Activated naive CD4-positive, alpha-beta T cell treated with anti-CD3 and anti-CD28 coated beads for 36 hours (primary cell): Measurements from ENCODE around the gene OR52B6. TPM values are rescaled to one million over a fixed set of nuclear protein-coding genes. Genes with fewer than 3 reads are reported as not detected.
"Not testable (repeated sequence)": the region's sequence is repeated elsewhere in the genome, so short reads cannot be mapped to it uniquely, and the experiment has no call there.

Source experiments
- CTCF ChIA-PET: fragments of 350-600 bp; sonication (Branson Sonifier 250); formaldehyde crosslinking; loops from one replicate; lab custom pipeline; 2021; ENCODE audit warnings: antibody characterized with exemption; lab: Charles Lee
- DNase-seq: peaks from one replicate; pipeline ENCODE4 v3.0.0-alpha.2; 2020
- H3K27ac Mint-ChIP-seq: one replicate; pipeline ENCODE4 v1.8.0; 2021; ENCODE audit warnings: mild to moderate bottlenecking, mixed read lengths
- H3K27me3 Mint-ChIP-seq: one replicate; pipeline ENCODE4 v1.8.0; 2021; ENCODE audit warnings: low read depth, mixed read lengths
- H3K36me3 Mint-ChIP-seq: one replicate; pipeline ENCODE4 v1.8.0; 2021; ENCODE audit warnings: low read depth, mixed read lengths
- H3K4me1 Mint-ChIP-seq: one replicate; pipeline ENCODE4 v1.8.0; 2021; ENCODE audit warnings: low read depth, mixed read lengths
- H3K4me3 Mint-ChIP-seq: one replicate; pipeline ENCODE4 v1.8.0; 2021; ENCODE audit warnings: mild to moderate bottlenecking, moderate library complexity, mixed read lengths
- H3K9me3 Mint-ChIP-seq: one replicate; pipeline ENCODE4 v1.8.0; 2021; ENCODE audit warnings: mixed read lengths
- intact Hi-C: fragments of 100-400 bp; cut with micrococcal nuclease; formaldehyde crosslinking; loops from one replicate; pipeline ENCODE4 v1.15.1; 2023
- total RNA-seq, 2 experiments: library from RNA; stranded (reverse); gene quantifications; one replicate each; pipeline ENCODE4 v1.2.3, GENCODE V29; 2021

The OR52B6 gene
- total RNA-seq, 2 experiments from 2014 or later, result not detected

- H3K4me1 Mint-ChIP-seq, result peaks cover 5% of the 10 kb centered on the region
- H3K27ac Mint-ChIP-seq, result no peak overlapping the region
- no peak overlapping the region for H3K4me3 Mint-ChIP-seq
- H3K36me3 Mint-ChIP-seq, result no peaks in the 10 kb centered on the region
- H3K9me3 Mint-ChIP-seq, result peaks cover 2% of the 10 kb centered on the region
- intact Hi-C loops, result no loop called here
- peaks cover 6% of the 10 kb centered on the region for H3K27me3 Mint-ChIP-seq
- CTCF ChIA-PET, result no interaction called here
- DNase-seq, result no peak
Measured at GRCh38 chr11:5564259-5565019, 16.2 kb upstream of the OR52B6 start.

GRCh38 chr11:5574654-5575053, 6.0 kb upstream of the OR52B6 start:
- Mint-ChIP-seq H3K9me3 (no peaks in the 10 kb centered on the region), H3K4me3 (no peak overlapping the region), H3K4me1 (no peaks in the 10 kb centered on the region), H3K36me3 (no peaks in the 10 kb centered on the region), H3K27ac (no peak overlapping the region), H3K27me3 (no peaks in the 10 kb centered on the region)
- CTCF ChIA-PET, result no interaction called here
- DNase-seq, result no peak
- intact Hi-C loops, result no loop called here

- Mint-ChIP-seq H3K27ac (no peak overlapping the region), H3K27me3 (no peaks in the 10 kb centered on the region), H3K36me3 (no peaks in the 10 kb centered on the region), H3K9me3 (no peaks in the 10 kb centered on the region), H3K4me3 (no peak overlapping the region), H3K4me1 (no peaks in the 10 kb centered on the region)
- no peak for DNase-seq
- CTCF ChIA-PET, result no interaction called here
- intact Hi-C loops, result no loop called here
Measured at GRCh38 chr11:5575152-5575551, 5.5 kb upstream of the OR52B6 start.

- CTCF ChIA-PET, result no interaction called here
- DNase-seq, result no peak
- Mint-ChIP-seq H3K9me3 (no peaks in the 10 kb centered on the region), H3K27ac (no peak overlapping the region), H3K4me3 (no peak overlapping the region), H3K36me3 (no peaks in the 10 kb centered on the region), H3K27me3 (no peaks in the 10 kb centered on the region), H3K4me1 (no peaks in the 10 kb centered on the region)
- intact Hi-C loops, result no loop called here
Measured at GRCh38 chr11:5577101-5577500, 3.6 kb upstream of the OR52B6 start.

GRCh38 chr11:5581014-5581413, 337 bp downstream of the OR52B6 start:
- Mint-ChIP-seq H3K27me3 (no peaks in the 10 kb centered on the region), H3K36me3 (no peaks in the 10 kb centered on the region), H3K4me1 (no peaks in the 10 kb centered on the region), H3K27ac (no peak overlapping the region), H3K9me3 (no peaks in the 10 kb centered on the region), H3K4me3 (no peak overlapping the region)
- DNase-seq, result no peak
- CTCF ChIA-PET, result no interaction called here
- intact Hi-C loops, result no loop called here

GRCh38 chr11:5584458-5584857, 3.8 kb downstream of the OR52B6 start:
- H3K4me1 Mint-ChIP-seq, H3K9me3 Mint-ChIP-seq, CTCF ChIA-PET, H3K4me3 Mint-ChIP-seq, H3K27ac Mint-ChIP-seq, intact Hi-C loops, H3K36me3 Mint-ChIP-seq, H3K27me3 Mint-ChIP-seq, DNase-seq: not testable (repeated sequence)

GRCh38 chr11:5589906-5590305, 9.2 kb downstream of the OR52B6 start:
- H3K4me3 Mint-ChIP-seq, H3K27me3 Mint-ChIP-seq, H3K36me3 Mint-ChIP-seq, H3K9me3 Mint-ChIP-seq, H3K4me1 Mint-ChIP-seq, H3K27ac Mint-ChIP-seq, intact Hi-C loops, DNase-seq: not testable (repeated sequence)
- CTCF ChIA-PET, result interaction anchor here (1.4 kb wide), 1 partner anchor 10 kb away, joined by 5 read pairs; no protein-coding TSS in a partner anchor

GRCh38 chr11:5591613-5592012, 10.9 kb downstream of the OR52B6 start:
- CTCF ChIA-PET, result no interaction called here
- H3K4me3 Mint-ChIP-seq, result no peak overlapping the region
- intact Hi-C loops, result no loop called here
- no peak overlapping the region for H3K27ac Mint-ChIP-seq
- no peaks in the 10 kb centered on the region for H3K36me3 Mint-ChIP-seq
- H3K9me3 Mint-ChIP-seq, result no peaks in the 10 kb centered on the region
- no peak for DNase-seq
- H3K27me3 Mint-ChIP-seq, result no peaks in the 10 kb centered on the region
- peaks cover 2% of the 10 kb centered on the region for H3K4me1 Mint-ChIP-seq

- no peak overlapping the region for H3K4me3 Mint-ChIP-seq
- H3K36me3 Mint-ChIP-seq, result no peaks in the 10 kb centered on the region
- H3K27ac Mint-ChIP-seq, result no peak overlapping the region
- CTCF ChIA-PET, result no interaction called here
- DNase-seq, result no peak
- H3K4me1 Mint-ChIP-seq, result peaks cover 6% of the 10 kb centered on the region
- no peaks in the 10 kb centered on the region for H3K27me3 Mint-ChIP-seq
- no peaks in the 10 kb centered on the region for H3K9me3 Mint-ChIP-seq
- intact Hi-C loops, result no loop called here
Measured at GRCh38 chr11:5592615-5593014, 11.9 kb downstream of the OR52B6 start.

- Mint-ChIP-seq H3K36me3 (no peaks in the 10 kb centered on the region), H3K9me3 (no peaks in the 10 kb centered on the region), H3K4me3 (no peak overlapping the region), H3K27me3 (no peaks in the 10 kb centered on the region), H3K4me1 (peaks cover 6% of the 10 kb centered on the region), H3K27ac (no peak overlapping the region)
- CTCF ChIA-PET, result no interaction called here
- intact Hi-C loops, result no loop called here
- no peak for DNase-seq
Measured at GRCh38 chr11:5593146-5593545, 12.5 kb downstream of the OR52B6 start.

GRCh38 chr11:5596607-5597201, 16.0 kb downstream of the OR52B6 start, which contains the start of gene TRIM6:
TSS of gene TRIM6 (plus strand) at chr11:5596637. CDS start at chr11:5596898, 261 bp downstream.
- DNase-seq, result peak; percentile 49
- H3K4me3 Mint-ChIP-seq, result peak within 1 kb of the TSS; percentile 79
- CTCF ChIA-PET, result interaction anchor here (1.0 kb wide), 1 partner anchor 17 kb away, joined by 3 read pairs; no protein-coding TSS in a partner anchor
- intact Hi-C loops, result no loop called here
- H3K27ac Mint-ChIP-seq, result no peak within 1 kb of the TSS
- H3K27me3 Mint-ChIP-seq, result no peaks in the 10 kb centered on the region
- no peaks in the 10 kb centered on the region for H3K36me3 Mint-ChIP-seq
- H3K4me1 Mint-ChIP-seq, result peaks cover 6% of the 10 kb centered on the region
- no peaks in the 10 kb centered on the region for H3K9me3 Mint-ChIP-seq

- H3K36me3 Mint-ChIP-seq, result no peaks in the 10 kb centered on the region
- no peak for DNase-seq
- intact Hi-C loops, result no loop called here
- CTCF ChIA-PET, result interaction anchor here (1.0 to 1.2 kb wide), 2 partner anchors 16 to 61 kb away, joined by 3 read pairs; no protein-coding TSS in a partner anchor
- peaks cover 6% of the 10 kb centered on the region for H3K4me1 Mint-ChIP-seq
- no peaks in the 10 kb centered on the region for H3K27me3 Mint-ChIP-seq
- no peaks in the 10 kb centered on the region for H3K9me3 Mint-ChIP-seq
- H3K27ac Mint-ChIP-seq, result no peak overlapping the region
- H3K4me3 Mint-ChIP-seq, result no peak overlapping the region
Measured at GRCh38 chr11:5597953-5598352, 17.3 kb downstream of the OR52B6 start.
